Right hindlimb (tissue), 1 donor: Measurements from ENCODE around the gene IGFL1.
"Not testable (repeated sequence)": the region's sequence is repeated elsewhere in the genome, so short reads cannot be mapped to it uniquely, and the experiment has no call there.

Experiments used
- DNase-seq: peaks from one replicate; pipeline ENCODE4 v3.0.0-alpha.2; 2018

Gene IGFL1

DNA sequence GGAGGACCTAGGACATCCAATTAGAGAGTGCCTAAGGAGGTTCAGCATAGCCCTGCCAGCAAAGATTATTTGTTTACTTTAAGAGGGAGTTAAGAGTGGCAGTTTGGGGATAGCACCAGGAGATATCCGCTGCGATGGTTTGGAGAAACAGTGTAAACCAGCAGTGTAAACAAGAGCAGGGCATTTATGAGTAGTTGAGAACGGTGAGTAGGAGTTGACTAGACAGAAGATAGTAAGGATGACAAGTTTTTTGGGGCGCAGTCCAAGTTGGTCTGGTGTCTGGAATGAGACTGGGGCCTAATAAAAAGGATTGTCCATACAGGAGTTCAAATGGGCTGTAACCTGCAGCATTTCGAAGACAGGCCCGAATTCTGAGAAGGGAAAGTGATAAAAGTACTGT is 44.4 kb downstream of the IGFL1 start:
- not testable (repeated sequence) for DNase-seq

DNA sequence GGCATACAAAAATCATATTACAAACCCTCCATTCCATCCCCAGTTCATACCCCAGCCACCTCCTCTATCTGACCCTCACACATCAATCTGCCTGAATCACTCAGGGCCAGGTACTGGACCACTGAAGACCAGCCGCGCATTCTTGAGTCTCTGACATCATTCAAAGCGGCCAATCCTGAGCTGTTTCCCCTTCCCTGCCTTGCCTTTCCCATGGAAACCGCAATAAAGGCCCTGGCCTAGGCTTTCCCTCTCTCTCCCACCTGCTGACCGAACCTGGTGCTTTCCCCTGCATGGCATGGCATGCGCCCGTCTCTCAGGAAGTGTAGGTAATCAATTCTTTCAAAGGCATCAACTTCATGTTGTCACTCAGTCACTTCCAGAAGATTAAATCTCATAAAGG is 49.6 kb downstream of the IGFL1 start:
- no peak for DNase-seq
